Measurements from ENCODE around the gene KCNH6. TPM values are rescaled to one million over a fixed set of nuclear protein-coding genes. Genes with fewer than 3 reads are reported as not detected.

KCNH6 gene
- total and polyA plus RNA-seq, 9 of the 15 experiments (the other 6 are each of a cell fraction or from before 2014, with no cell fraction given), result not detected

GRCh38 chr17:63479495-63480184, 43.5 kb upstream of the KCNH6 start:
- CTCF ChIA-PET (ENCODE audit: low intra/inter-chr PET ratio), result interaction anchor here (0.9 to 4.3 kb wide), 3 partner anchors 34 to 54 kb away, joined by 4 to 35 read pairs (median 6); partner anchors contain the start of gene CYB561
- Histone ChIP-seq H3K4me2 (ENCODE audit: insufficient read depth, low read length) (no peak overlapping the region), H3K9ac (ENCODE audit: insufficient read depth in 1 of 2, low read depth in 2 of 2, low read length in 2 of 2) (no peak overlapping the region), H3K27me3 (ENCODE audit: control insufficient read depth in 2 of 2, insufficient read depth in 2 of 2, low read length in 2 of 2) (no peaks in the 10 kb centered on the region; a peak in 1 of 5 replicates), H3K9me1 (ENCODE audit: control insufficient read depth, insufficient read depth, low read length) (no peaks in the 10 kb centered on the region), H3K4me1 (replicated peaks in 1 of 2; ENCODE audit: control insufficient read depth in 2 of 2, insufficient read depth in 2 of 2, low read length in 2 of 2) (peaks cover 18 to 54% of the 10 kb centered on the region in 2 experiments; a peak in 4 of 5 replicates), H3K36me3 (ENCODE audit: control insufficient read depth, insufficient read depth, low read length) (no peaks in the 10 kb centered on the region), H2AFZ (ENCODE audit: low read depth, low read length) (no peak overlapping the region), H3K4me3 (no peak overlapping the region), H4K20me1 (replicated peaks; ENCODE audit: control insufficient read depth, insufficient read depth, low read length) (no peaks in the 10 kb centered on the region), H3K27ac (ENCODE audit: extremely low read depth, low read depth, low read length) (no peak overlapping the region), H3K9me3 (replicated peaks; ENCODE audit: control insufficient read depth, insufficient read depth, low read depth, low read length) (no peaks in the 10 kb centered on the region), H3K79me2 (ENCODE audit: control insufficient read depth, insufficient read depth, low read length) (no peaks in the 10 kb centered on the region)
- intact Hi-C loops (cut with micrococcal nuclease) (loop anchor here (1.0 to 5.0 kb wide), 4 partner anchors 33 to 133 kb away; partner anchors contain the start of gene CYB561), in situ Hi-C loops (cut with MboI) (loop anchor here (5.0 kb wide), 1 partner anchor 57 kb away; no protein-coding TSS in a partner anchor)
- no peak for FAIRE-seq
- 60% methylated on average over 11 of the region's 17 CpGs for WGBS (ENCODE audit: insufficient coverage, low coverage, missing lambda C conversion rate)
- TF ChIP-seq NRF1 (conservative IDR thresholded peaks at IDR 0.05 in 1 of 2, IDR thresholded peaks at IDR 0.05 in 1 of 2) (no peak), STAT5B (CRISPR knock-in tag; IDR thresholded peaks at IDR 0.05) (no peak)
- TF ChIP-seq, protein P1, sequence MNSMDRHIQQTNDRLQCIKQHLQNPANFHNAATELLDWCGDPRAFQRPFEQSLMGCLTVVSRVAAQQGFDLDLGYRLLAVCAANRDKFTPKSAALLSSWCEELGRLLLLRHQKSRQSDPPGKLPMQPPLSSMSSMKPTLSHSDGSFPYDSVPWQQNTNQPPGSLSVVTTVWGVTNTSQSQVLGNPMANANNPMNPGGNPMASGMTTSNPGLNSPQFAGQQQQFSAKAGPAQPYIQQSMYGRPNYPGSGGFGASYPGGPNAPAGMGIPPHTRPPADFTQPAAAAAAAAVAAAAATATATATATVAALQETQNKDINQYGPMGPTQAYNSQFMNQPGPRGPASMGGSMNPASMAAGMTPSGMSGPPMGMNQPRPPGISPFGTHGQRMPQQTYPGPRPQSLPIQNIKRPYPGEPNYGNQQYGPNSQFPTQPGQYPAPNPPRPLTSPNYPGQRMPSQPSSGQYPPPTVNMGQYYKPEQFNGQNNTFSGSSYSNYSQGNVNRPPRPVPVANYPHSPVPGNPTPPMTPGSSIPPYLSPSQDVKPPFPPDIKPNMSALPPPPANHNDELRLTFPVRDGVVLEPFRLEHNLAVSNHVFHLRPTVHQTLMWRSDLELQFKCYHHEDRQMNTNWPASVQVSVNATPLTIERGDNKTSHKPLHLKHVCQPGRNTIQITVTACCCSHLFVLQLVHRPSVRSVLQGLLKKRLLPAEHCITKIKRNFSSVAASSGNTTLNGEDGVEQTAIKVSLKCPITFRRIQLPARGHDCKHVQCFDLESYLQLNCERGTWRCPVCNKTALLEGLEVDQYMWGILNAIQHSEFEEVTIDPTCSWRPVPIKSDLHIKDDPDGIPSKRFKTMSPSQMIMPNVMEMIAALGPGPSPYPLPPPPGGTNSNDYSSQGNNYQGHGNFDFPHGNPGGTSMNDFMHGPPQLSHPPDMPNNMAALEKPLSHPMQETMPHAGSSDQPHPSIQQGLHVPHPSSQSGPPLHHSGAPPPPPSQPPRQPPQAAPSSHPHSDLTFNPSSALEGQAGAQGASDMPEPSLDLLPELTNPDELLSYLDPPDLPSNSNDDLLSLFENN (IDR thresholded peaks at IDR 0.05; ENCODE audit: low read depth in 2 of 2, low read length in 2 of 2), result no peak
- ATAC-seq, result no peak
- BruUV-seq (replicated peaks), result no TSS peak
- POLR2A ChIA-PET, result interaction anchor here (0.9 to 1.2 kb wide), 5 partner anchors 9 to 54 kb away, joined by 3 to 7 read pairs (median 4); no protein-coding TSS in a partner anchor
- DNase-seq (ENCODE audit: extremely low read depth in 1 of 4, low spot score in 3 of 4), result no peak
